Gastrocnemius medialis (tissue), 4 donors: Measurements from ENCODE around the gene HINT3. TPM values are rescaled to one million over a fixed set of nuclear protein-coding genes. Genes with fewer than 3 reads are reported as not detected.

Experiments used
- ATAC-seq, 2 donors: fragments of 150-250 bp; one replicate each; pipeline ENCODE4 v1.9.1; 2016
- DNase-seq, 2 donors: peaks; one replicate each; pipeline ENCODE4 v3.0.0-alpha.2; 2019
- H3K27ac ChIP-seq, 4 donors: fragments of 200-600 bp; sonication (generic); 1 replicate in 1 of 4; 2 replicates in 3 of 4; pipeline ENCODE4 v1.5.1; 2016 to 2018; ENCODE audit warnings: mild to moderate bottlenecking in 2 of 4, moderate library complexity in 1 of 4
- H3K27me3 ChIP-seq, 3 donors: fragments of 200-600 bp; sonication (generic) in 2 of 3; 1 replicate in 1 of 3; 2 replicates in 2 of 3; pipeline versions ENCODE4 v1.5.1 to v1.6.0; 2016 to 2019; ENCODE audit warnings: mild to moderate bottlenecking in 1 of 3, moderate library complexity in 1 of 3
- H3K36me3 ChIP-seq, 2 donors: fragments of 200-600 bp; sonication (generic) in 1 of 2; one replicate each; pipeline ENCODE4 v1.5.1; 2017 to 2018
- H3K4me1 ChIP-seq, 2 donors: fragments of 200-600 bp; sonication (generic) in 1 of 2; one replicate each; pipeline ENCODE4 v1.5.1; 2016 to 2017; ENCODE audit warnings: mild to moderate bottlenecking in 2 of 2
- H3K4me3 ChIP-seq, 4 donors: fragments of 200-600 bp; sonication (generic) in 3 of 4; 1 replicate in 1 of 4; 2 replicates in 3 of 4; pipeline ENCODE4 v1.5.1; 2016 to 2019; ENCODE audit warnings: mild to moderate bottlenecking in 2 of 4
- H3K9me3 ChIP-seq, 3 donors: fragments of 200-600 bp; sonication (generic) in 2 of 3; 1 replicate in 1 of 3; 2 replicates in 2 of 3; pipeline ENCODE4 v1.5.1; 2016 to 2019
- CTCF ChIP-seq, 5 experiments: fragments of 450-650 bp in 3 of 5; fragments of 200-600 bp in 2 of 5; sonication (generic) in 2 of 5; IDR thresholded peaks in 4 of 5; conservative IDR thresholded peaks in 1 of 5; 1 replicate in 4 of 5; 2 replicates in 1 of 5; pipeline ENCODE4 v1.5.1; 2016 to 2019; ENCODE audit warnings: antibody characterized with exemption in 5 of 5, mild to moderate bottlenecking in 3 of 5, moderate library complexity in 3 of 5
- POLR2A ChIP-seq, 2 donors: fragments of 450-650 bp; IDR thresholded peaks; one replicate each; pipeline ENCODE4 v1.6.1; 2017; ENCODE audit warnings: antibody characterized with exemption in 2 of 2, mild to moderate bottlenecking in 2 of 2, moderate library complexity in 2 of 2
- in situ Hi-C, 4 donors: fragments of 200-750 bp; cut with MboI; loops; one replicate each; pipeline versions ENCODE4 v1.15.0 to v1.8.0; 2017; ENCODE audit warnings: low sequenced_read_pairs in 4 of 4
- intact Hi-C: fragments of 100-400 bp; cut with DNase I; formaldehyde crosslinking; loops from one replicate; pipeline ENCODE4 v1.15.1; 2023; ENCODE audit warnings: low total_unique reads
- total RNA-seq, 4 donors: library from RNA; depleted of rRNA; stranded (reverse); fragments of >200 nt; gene quantifications; one replicate each; pipeline versions ENCODE4 v1.1.0 to v1.2.3, GENCODE V29; 2016

The HINT3 gene
- total RNA-seq, 4 donors from 2014 or later = 54.3 to 81.5 (median 67.5) TPM

GRCh38 chr6:126027601-126028000 is 71.0 kb downstream of the HINT3 start:
- Histone ChIP-seq H3K27ac (no peak overlapping the region), H3K4me3 (no peak overlapping the region), H3K36me3 (peaks cover 0 to 21% of the 10 kb centered on the region in 2 donors), H3K27me3 (no peaks in the 10 kb centered on the region), H3K9me3 (no peaks in the 10 kb centered on the region), H3K4me1 (no peaks in the 10 kb centered on the region)
- intact Hi-C loops (loop anchor here (2.0 kb wide), 1 partner anchor 39 kb away; no protein-coding TSS in a partner anchor), in situ Hi-C loops (no loop called here)
- ATAC-seq = no peak
- DNase-seq = no peak
- TF ChIP-seq POLR2A (IDR thresholded peaks at IDR 0.05) (no peak), CTCF (IDR thresholded peaks at IDR 0.05 in 4 of 5, conservative IDR thresholded peaks at IDR 0.05 in 1 of 5) (no peak)

Other genes starting within 250 kb of the HINT3 start
- gene HEY2, start 207.1 kb upstream of the HINT3 start, total RNA-seq = 1 to 10 TPM; 5.9 to 9.0 (median 7.4) TPM
- gene NCOA7, start 165.8 kb upstream of the HINT3 start, total RNA-seq = 1 to 10 TPM; 7.0 to 9.5 (median 9.2) TPM
- gene TRMT11, start 29.8 kb downstream of the HINT3 start, total RNA-seq = 10 to 100 TPM in 1 of 4 donors, 1 to 10 TPM in 3; 2.5 to 10.2 (median 6.9) TPM